GM12873 (cell line): ENCODE measurements around the gene TOP2A.

Experiments
- CTCF ChIP-seq: IDR thresholded peaks from 2 replicates; pipeline ENCODE4 v1.5.1; 2012; ENCODE audit warnings: low read depth, mild to moderate bottlenecking, moderate library complexity, low read length, control low read depth; ENCODE audit not compliant: insufficient read depth; ENCODE audit errors: missing control alignments

Gene TOP2A

GRCh38 chr17:40417609-40418427, at the start of gene TOP2A:
Gene TOP2A (minus strand): TSS chr17:40417896. CDS start chr17:40417791, 105 bp downstream.
- TF ChIP-seq CTCF, result no peak

GRCh38 chr17:40467281-40467867, 49.7 kb upstream of the TOP2A start:
- TF ChIP-seq CTCF, result no peak

- no peak for TF ChIP-seq CTCF
Observed at GRCh38 chr17:40466298-40466971, 48.7 kb upstream of the TOP2A start.

GRCh38 chr17:40464392-40464855, 46.7 kb upstream of the TOP2A start:
- TF ChIP-seq CTCF, result no peak

GRCh38 chr17:40463122-40463550, 45.4 kb upstream of the TOP2A start:
- no peak for TF ChIP-seq CTCF

- no peak for TF ChIP-seq CTCF
Observed at GRCh38 chr17:40462343-40463121, 44.8 kb upstream of the TOP2A start.

GRCh38 chr17:40461732-40462342, 44.1 kb upstream of the TOP2A start:
- TF ChIP-seq CTCF, result no peak
